IPS-18a (cell line): ENCODE measurements around the gene OXCT1.

ENCODE experiments used
- H3K27ac ChIP-seq: one replicate; pipeline ENCODE4 v1.5.1; 2013; ENCODE audit warnings: low read length
- H3K27me3 ChIP-seq: one replicate; pipeline ENCODE4 v1.6.1; 2013; ENCODE audit warnings: mild to moderate bottlenecking, low read length; ENCODE audit not compliant: control insufficient read depth, insufficient read depth
- H3K36me3 ChIP-seq: one replicate; pipeline ENCODE4 v1.6.1; 2013; ENCODE audit warnings: low read depth, low read length; ENCODE audit not compliant: control insufficient read depth
- H3K4me1 ChIP-seq: one replicate; pipeline ENCODE4 v1.6.1; 2013; ENCODE audit warnings: low read depth, low read length; ENCODE audit not compliant: control insufficient read depth
- H3K4me3 ChIP-seq: one replicate; pipeline ENCODE4 v1.5.1; 2013; ENCODE audit warnings: low read length
- H3K9ac ChIP-seq: one replicate; pipeline ENCODE4 v1.6.1; 2013; ENCODE audit warnings: mild to moderate bottlenecking, low read length, moderate library complexity
- H3K9me3 ChIP-seq: one replicate; pipeline ENCODE4 v1.6.1; 2013; ENCODE audit warnings: low read depth, low read length; ENCODE audit not compliant: control insufficient read depth

Gene OXCT1

GRCh38 chr5:41885286-41885685 is 15.1 kb upstream of the OXCT1 start:
- Histone ChIP-seq H3K36me3 (no peaks in the 10 kb centered on the region), H3K4me3 (no peak overlapping the region), H3K27me3 (no peaks in the 10 kb centered on the region), H3K27ac (no peak overlapping the region), H3K9ac (no peak overlapping the region), H3K4me1 (no peaks in the 10 kb centered on the region), H3K9me3 (peaks cover 4% of the 10 kb centered on the region)

- Histone ChIP-seq H3K27ac (no peak overlapping the region), H3K9ac (no peak overlapping the region), H3K27me3 (no peaks in the 10 kb centered on the region), H3K4me1 (no peaks in the 10 kb centered on the region), H3K36me3 (no peaks in the 10 kb centered on the region), H3K4me3 (no peak overlapping the region), H3K9me3 (peaks cover 4% of the 10 kb centered on the region)
Measured at GRCh38 chr5:41883936-41884335, 13.7 kb upstream of the OXCT1 start.

- no peaks in the 10 kb centered on the region for H3K27me3 ChIP-seq
- no peak overlapping the region for H3K27ac ChIP-seq
- H3K4me1 ChIP-seq = no peaks in the 10 kb centered on the region
- no peak overlapping the region for H3K4me3 ChIP-seq
- no peaks in the 10 kb centered on the region for H3K36me3 ChIP-seq
- H3K9me3 ChIP-seq = peaks cover under 1% of the 10 kb centered on the region
- no peak overlapping the region for H3K9ac ChIP-seq
Measured at GRCh38 chr5:41883243-41883642, 13.0 kb upstream of the OXCT1 start.

- Histone ChIP-seq H3K27me3 (no peaks in the 10 kb centered on the region), H3K4me3 (no peak overlapping the region), H3K9ac (no peak overlapping the region), H3K27ac (no peak overlapping the region), H3K36me3 (no peaks in the 10 kb centered on the region), H3K9me3 (no peaks in the 10 kb centered on the region), H3K4me1 (no peaks in the 10 kb centered on the region)
Measured at GRCh38 chr5:41882765-41883164, 12.5 kb upstream of the OXCT1 start.

- H3K27ac ChIP-seq = no peak overlapping the region
- H3K27me3 ChIP-seq = no peaks in the 10 kb centered on the region
- no peaks in the 10 kb centered on the region for H3K36me3 ChIP-seq
- no peak overlapping the region for H3K9ac ChIP-seq
- no peak overlapping the region for H3K4me3 ChIP-seq
- H3K9me3 ChIP-seq = no peaks in the 10 kb centered on the region
- H3K4me1 ChIP-seq = no peaks in the 10 kb centered on the region
Measured at GRCh38 chr5:41878643-41879478, 8.6 kb upstream of the OXCT1 start.

GRCh38 chr5:41878173-41878572 is 7.9 kb upstream of the OXCT1 start:
- H3K27ac ChIP-seq = no peak overlapping the region
- H3K27me3 ChIP-seq = no peaks in the 10 kb centered on the region
- no peaks in the 10 kb centered on the region for H3K9me3 ChIP-seq
- H3K4me3 ChIP-seq = no peak overlapping the region
- H3K9ac ChIP-seq = no peak overlapping the region
- no peaks in the 10 kb centered on the region for H3K4me1 ChIP-seq
- no peaks in the 10 kb centered on the region for H3K36me3 ChIP-seq

GRCh38 chr5:41877408-41877807 is 7.2 kb upstream of the OXCT1 start:
- H3K4me3 ChIP-seq = no peak overlapping the region
- no peaks in the 10 kb centered on the region for H3K36me3 ChIP-seq
- H3K4me1 ChIP-seq = no peaks in the 10 kb centered on the region
- no peaks in the 10 kb centered on the region for H3K27me3 ChIP-seq
- H3K9ac ChIP-seq = no peak overlapping the region
- no peak overlapping the region for H3K27ac ChIP-seq
- H3K9me3 ChIP-seq = no peaks in the 10 kb centered on the region

GRCh38 chr5:41876678-41877077 is 6.5 kb upstream of the OXCT1 start:
- no peaks in the 10 kb centered on the region for H3K4me1 ChIP-seq
- no peak overlapping the region for H3K27ac ChIP-seq
- peaks cover 4% of the 10 kb centered on the region for H3K27me3 ChIP-seq
- H3K9ac ChIP-seq = no peak overlapping the region
- H3K9me3 ChIP-seq = no peaks in the 10 kb centered on the region
- no peaks in the 10 kb centered on the region for H3K36me3 ChIP-seq
- no peak overlapping the region for H3K4me3 ChIP-seq

GRCh38 chr5:41875121-41875520 is 4.9 kb upstream of the OXCT1 start:
- H3K36me3 ChIP-seq = no peaks in the 10 kb centered on the region
- H3K9me3 ChIP-seq = no peaks in the 10 kb centered on the region
- peaks cover 15% of the 10 kb centered on the region for H3K27me3 ChIP-seq
- peaks cover 5% of the 10 kb centered on the region for H3K4me1 ChIP-seq
- H3K27ac ChIP-seq = no peak overlapping the region
- H3K4me3 ChIP-seq = no peak overlapping the region
- H3K9ac ChIP-seq = no peak overlapping the region

GRCh38 chr5:41874512-41875060 is 4.4 kb upstream of the OXCT1 start:
- no peak overlapping the region for H3K4me3 ChIP-seq
- H3K9ac ChIP-seq = no peak overlapping the region
- H3K9me3 ChIP-seq = no peaks in the 10 kb centered on the region
- H3K27ac ChIP-seq = no peak overlapping the region
- peaks cover 5% of the 10 kb centered on the region for H3K4me1 ChIP-seq
- no peaks in the 10 kb centered on the region for H3K36me3 ChIP-seq
- H3K27me3 ChIP-seq = peaks cover 20% of the 10 kb centered on the region

GRCh38 chr5:41871852-41872251 is 1.6 kb upstream of the OXCT1 start:
- H3K9ac ChIP-seq = no peak overlapping the region
- no peaks in the 10 kb centered on the region for H3K9me3 ChIP-seq
- H3K27ac ChIP-seq = no peak overlapping the region
- H3K27me3 ChIP-seq = peaks cover 30% of the 10 kb centered on the region
- H3K4me1 ChIP-seq = peaks cover 5% of the 10 kb centered on the region
- no peak overlapping the region for H3K4me3 ChIP-seq
- H3K36me3 ChIP-seq = no peaks in the 10 kb centered on the region

- H3K36me3 ChIP-seq = no peaks in the 10 kb centered on the region
- peak overlapping the region; percentile 85 for H3K9ac ChIP-seq
- H3K9me3 ChIP-seq = no peaks in the 10 kb centered on the region
- peak overlapping the region; percentile 93 for H3K4me3 ChIP-seq
- peaks cover 5% of the 10 kb centered on the region for H3K4me1 ChIP-seq
- H3K27ac ChIP-seq = no peak overlapping the region
- peaks cover 30% of the 10 kb centered on the region for H3K27me3 ChIP-seq
Measured at GRCh38 chr5:41870627-41871048, 413 bp upstream of the OXCT1 start.
